ENCODE results near the gene MOB3A. TPM values are rescaled to one million over a fixed set of nuclear protein-coding genes. Genes with fewer than 3 reads are reported as not detected.
"Not testable (repeated sequence)": the region's sequence is repeated elsewhere in the genome, so short reads cannot be mapped to it uniquely, and the experiment has no call there.

MOB3A gene
- total RNA-seq, 1 donor from 2014 or later, result 161 TPM

GRCh38 chr19:2037651-2038255 lies 58.4 kb downstream of the MOB3A start:
- no peak overlapping the region for H3K27ac Mint-ChIP-seq
- DNase-seq (ENCODE audit: low spot score), result no peak
- intact Hi-C loops (cut with micrococcal nuclease), result no loop called here
- peaks cover 13% of the 10 kb centered on the region for H3K4me1 Mint-ChIP-seq (ENCODE audit: low read depth)
- no peaks in the 10 kb centered on the region for H3K9me3 Mint-ChIP-seq
- no peak overlapping the region for H3K4me3 Mint-ChIP-seq
- H3K27me3 Mint-ChIP-seq (ENCODE audit: insufficient read depth), result no peaks in the 10 kb centered on the region
- peaks cover 14% of the 10 kb centered on the region for H3K36me3 Mint-ChIP-seq (ENCODE audit: low read depth)

- no peak overlapping the region for H3K27ac Mint-ChIP-seq
- H3K4me1 Mint-ChIP-seq (ENCODE audit: low read depth), result peaks cover 24% of the 10 kb centered on the region
- H3K9me3 Mint-ChIP-seq, result no peaks in the 10 kb centered on the region
- DNase-seq (ENCODE audit: low spot score), result no peak
- H3K36me3 Mint-ChIP-seq (ENCODE audit: low read depth), result peaks cover 15% of the 10 kb centered on the region
- no peak overlapping the region for H3K4me3 Mint-ChIP-seq
- H3K27me3 Mint-ChIP-seq (ENCODE audit: insufficient read depth), result no peaks in the 10 kb centered on the region
- intact Hi-C loops (cut with micrococcal nuclease), result no loop called here
These were observed 59.7 kb downstream of the MOB3A start for GRCh38 chr19:2036424-2036823.

GRCh38 chr19:2035590-2035991 lies 60.5 kb downstream of the MOB3A start:
- intact Hi-C loops (cut with micrococcal nuclease), result loop anchor here (1.0 kb wide), 1 partner anchor 16 kb away; no protein-coding TSS in a partner anchor

GRCh38 chr19:2034729-2035589 lies 61.2 kb downstream of the MOB3A start:
- Mint-ChIP-seq H3K4me3 (no peak overlapping the region), H3K4me1 (ENCODE audit: low read depth) (peaks cover 24% of the 10 kb centered on the region), H3K9me3 (no peaks in the 10 kb centered on the region), H3K27ac (peak overlapping the region; percentile 68), H3K27me3 (ENCODE audit: insufficient read depth) (no peaks in the 10 kb centered on the region), H3K36me3 (ENCODE audit: low read depth) (peaks cover 9% of the 10 kb centered on the region)
- peak; percentile 56 for DNase-seq (ENCODE audit: low spot score)
- intact Hi-C loops (cut with micrococcal nuclease), result loop anchor here (1.0 kb wide), 1 partner anchor 16 kb away; no protein-coding TSS in a partner anchor

More at GRCh38 chr19:2035590-2035991, 60.5 kb downstream of the MOB3A start:
- Mint-ChIP-seq H3K36me3 (ENCODE audit: low read depth) (peaks cover 11% of the 10 kb centered on the region), H3K4me1 (ENCODE audit: low read depth) (peaks cover 24% of the 10 kb centered on the region), H3K27me3 (ENCODE audit: insufficient read depth) (no peaks in the 10 kb centered on the region), H3K4me3 (no peak overlapping the region), H3K27ac (peak overlapping the region; percentile 68), H3K9me3 (no peaks in the 10 kb centered on the region)
- DNase-seq (ENCODE audit: low spot score), result no peak

GRCh38 chr19:2034253-2034652 lies 61.9 kb downstream of the MOB3A start:
- H3K4me3 Mint-ChIP-seq; H3K27ac Mint-ChIP-seq; H3K27me3 Mint-ChIP-seq (ENCODE audit: insufficient read depth); DNase-seq (ENCODE audit: low spot score); H3K36me3 Mint-ChIP-seq (ENCODE audit: low read depth); H3K9me3 Mint-ChIP-seq; intact Hi-C loops (cut with micrococcal nuclease): not testable (repeated sequence)
- peaks cover 24% of the 10 kb centered on the region for H3K4me1 Mint-ChIP-seq (ENCODE audit: low read depth)

GRCh38 chr19:2033825-2034159 lies 62.3 kb downstream of the MOB3A start:
- Mint-ChIP-seq H3K9me3 (no peaks in the 10 kb centered on the region), H3K4me3 (no peak overlapping the region), H3K36me3 (ENCODE audit: low read depth) (peaks cover 5% of the 10 kb centered on the region), H3K4me1 (ENCODE audit: low read depth) (peaks cover 24% of the 10 kb centered on the region), H3K27me3 (ENCODE audit: insufficient read depth) (no peaks in the 10 kb centered on the region), H3K27ac (no peak overlapping the region)
- intact Hi-C loops (cut with micrococcal nuclease), result no loop called here
- DNase-seq (ENCODE audit: low spot score), result no peak

- H3K36me3 Mint-ChIP-seq (ENCODE audit: low read depth), result peaks cover 5% of the 10 kb centered on the region
- peaks cover 24% of the 10 kb centered on the region for H3K4me1 Mint-ChIP-seq (ENCODE audit: low read depth)
- intact Hi-C loops (cut with micrococcal nuclease), result no loop called here
- no peak overlapping the region for H3K4me3 Mint-ChIP-seq
- no peak for DNase-seq (ENCODE audit: low spot score)
- no peak overlapping the region for H3K27ac Mint-ChIP-seq
- H3K27me3 Mint-ChIP-seq (ENCODE audit: insufficient read depth), result no peaks in the 10 kb centered on the region
- H3K9me3 Mint-ChIP-seq, result no peaks in the 10 kb centered on the region
These were observed 62.9 kb downstream of the MOB3A start for GRCh38 chr19:2033115-2033824.

- Mint-ChIP-seq H3K27me3 (ENCODE audit: insufficient read depth) (no peaks in the 10 kb centered on the region), H3K4me3 (peak overlapping the region; percentile 58), H3K4me1 (ENCODE audit: low read depth) (peaks cover 24% of the 10 kb centered on the region), H3K27ac (peak overlapping the region; percentile 80), H3K36me3 (ENCODE audit: low read depth) (peaks cover 2% of the 10 kb centered on the region), H3K9me3 (no peaks in the 10 kb centered on the region)
- DNase-seq (ENCODE audit: low spot score), result no peak
- intact Hi-C loops (cut with micrococcal nuclease), result loop anchor here (1.0 kb wide), 1 partner anchor 16 kb away; no protein-coding TSS in a partner anchor
These were observed 63.7 kb downstream of the MOB3A start for GRCh38 chr19:2032296-2032941.

GRCh38 chr19:2027361-2027760 lies 68.8 kb downstream of the MOB3A start:
- Mint-ChIP-seq H3K4me1 (ENCODE audit: low read depth) (peaks cover 6% of the 10 kb centered on the region), H3K27ac (no peak overlapping the region), H3K4me3 (no peak overlapping the region), H3K36me3 (ENCODE audit: low read depth) (no peaks in the 10 kb centered on the region), H3K9me3 (no peaks in the 10 kb centered on the region), H3K27me3 (ENCODE audit: insufficient read depth) (no peaks in the 10 kb centered on the region)
- DNase-seq (ENCODE audit: low spot score), result no peak
- intact Hi-C loops (cut with micrococcal nuclease), result no loop called here

- no peaks in the 10 kb centered on the region for H3K36me3 Mint-ChIP-seq (ENCODE audit: low read depth)
- no peak overlapping the region for H3K4me3 Mint-ChIP-seq
These were observed 69.4 kb downstream of the MOB3A start for GRCh38 chr19:2026770-2027169.

GRCh38 chr19:2022289-2022688 lies 73.8 kb downstream of the MOB3A start:
- Mint-ChIP-seq H3K4me1 (ENCODE audit: low read depth) (peaks cover 9% of the 10 kb centered on the region), H3K27me3 (ENCODE audit: insufficient read depth) (no peaks in the 10 kb centered on the region), H3K9me3 (no peaks in the 10 kb centered on the region), H3K4me3 (no peak overlapping the region), H3K27ac (no peak overlapping the region), H3K36me3 (ENCODE audit: low read depth) (no peaks in the 10 kb centered on the region)
- no peak for DNase-seq (ENCODE audit: low spot score)
- intact Hi-C loops (cut with micrococcal nuclease), result no loop called here

More at GRCh38 chr19:2026770-2027169, 69.4 kb downstream of the MOB3A start:
- Mint-ChIP-seq H3K27me3 (ENCODE audit: insufficient read depth) (no peaks in the 10 kb centered on the region), H3K4me1 (ENCODE audit: low read depth) (peaks cover under 1% of the 10 kb centered on the region), H3K27ac (no peak overlapping the region), H3K9me3 (no peaks in the 10 kb centered on the region)
- DNase-seq (ENCODE audit: low spot score), result no peak
- intact Hi-C loops (cut with micrococcal nuclease), result no loop called here

- DNase-seq (ENCODE audit: low spot score), result no peak
- intact Hi-C loops (cut with micrococcal nuclease), result no loop called here
- no peaks in the 10 kb centered on the region for H3K27me3 Mint-ChIP-seq (ENCODE audit: insufficient read depth)
- no peak overlapping the region for H3K27ac Mint-ChIP-seq
- H3K4me3 Mint-ChIP-seq, result no peak overlapping the region
- H3K36me3 Mint-ChIP-seq (ENCODE audit: low read depth), result no peaks in the 10 kb centered on the region
- no peaks in the 10 kb centered on the region for H3K9me3 Mint-ChIP-seq
- peaks cover 9% of the 10 kb centered on the region for H3K4me1 Mint-ChIP-seq (ENCODE audit: low read depth)
These were observed 74.5 kb downstream of the MOB3A start for GRCh38 chr19:2021453-2022140.

Measured in activated T-helper 1 cell treated with anti-CD3 and anti-CD28 coated beads, Interleukin-12 subunit alpha, Interleukin-12 subunit beta, Interleukin-2, Interleukin-4 antibody, amounts not matched to agents 30 ng/mL and 10 ng/mL and 1 ng/mL, durations not matched to agents 14 hours and 24 hours and 36 hours (primary cell).